HG03521 (cell line): Measurements from ENCODE around the gene FOXS1.
"Not testable (repeated sequence)": the region's sequence is repeated elsewhere in the genome, so short reads cannot be mapped to it uniquely, and the experiment has no call there.

Source experiments
- ATAC-seq: cut with Tn5 transposase; IDR thresholded peaks from one replicate; pipeline ENCODE4 v1.9.1; 2021; ENCODE audit warnings: mild to moderate bottlenecking, moderate library complexity; ENCODE audit not compliant: unreplicated experiment

The FOXS1 gene

GRCh38 chr20:31824125-31824485 lies 21.3 kb downstream of the FOXS1 start:
- no peak for ATAC-seq

GRCh38 chr20:31823360-31824124 lies 21.9 kb downstream of the FOXS1 start:
- no peak for ATAC-seq

GRCh38 chr20:31822421-31823330 lies 22.7 kb downstream of the FOXS1 start:
- ATAC-seq, result peak; percentile 63

- ATAC-seq, result no peak
Measured at GRCh38 chr20:31821427-31821826, 24.0 kb downstream of the FOXS1 start.

- ATAC-seq, result no peak
Measured at GRCh38 chr20:31820228-31820627, 25.2 kb downstream of the FOXS1 start.

- no peak for ATAC-seq
Measured at GRCh38 chr20:31819083-31819784, 26.2 kb downstream of the FOXS1 start, which contains the start of gene MYLK2. MYLK2 (plus strand) TSS chr20:31819356; CDS start chr20:31819581, 225 bp downstream.

GRCh38 chr20:31818376-31818908 lies 27.0 kb downstream of the FOXS1 start:
- no peak for ATAC-seq

GRCh38 chr20:31817461-31817860 lies 27.9 kb downstream of the FOXS1 start:
- ATAC-seq, result no peak

- no peak for ATAC-seq
Measured at GRCh38 chr20:31816221-31816620, 29.2 kb downstream of the FOXS1 start.

- no peak for ATAC-seq
Measured at GRCh38 chr20:31815408-31816188, 29.8 kb downstream of the FOXS1 start.

- ATAC-seq, result not testable (repeated sequence)
Measured at GRCh38 chr20:31814142-31814541, 31.3 kb downstream of the FOXS1 start.

GRCh38 chr20:31813611-31814010 lies 31.8 kb downstream of the FOXS1 start:
- ATAC-seq, result no peak

GRCh38 chr20:31811796-31812728 lies 33.3 kb downstream of the FOXS1 start:
- ATAC-seq, result no peak

GRCh38 chr20:31811198-31811597 lies 34.2 kb downstream of the FOXS1 start:
- ATAC-seq, result no peak

GRCh38 chr20:31809661-31810060 lies 35.7 kb downstream of the FOXS1 start:
- ATAC-seq, result no peak

- ATAC-seq, result no peak
Measured at GRCh38 chr20:31808481-31808880, 36.9 kb downstream of the FOXS1 start.

- no peak for ATAC-seq
Measured at GRCh38 chr20:31806564-31807355, 38.6 kb downstream of the FOXS1 start.

- no peak for ATAC-seq
Measured at GRCh38 chr20:31803552-31804291, 41.7 kb downstream of the FOXS1 start.
